ENCODE measurements around the gene DUSP10. TPM values are rescaled to one million over a fixed set of nuclear protein-coding genes. Genes with fewer than 3 reads are reported as not detected.

The DUSP10 gene
- total and polyA plus RNA-seq, 4 experiments from 2014 or later = 3.8 to 9.9 (median 4.3) TPM

DNA sequence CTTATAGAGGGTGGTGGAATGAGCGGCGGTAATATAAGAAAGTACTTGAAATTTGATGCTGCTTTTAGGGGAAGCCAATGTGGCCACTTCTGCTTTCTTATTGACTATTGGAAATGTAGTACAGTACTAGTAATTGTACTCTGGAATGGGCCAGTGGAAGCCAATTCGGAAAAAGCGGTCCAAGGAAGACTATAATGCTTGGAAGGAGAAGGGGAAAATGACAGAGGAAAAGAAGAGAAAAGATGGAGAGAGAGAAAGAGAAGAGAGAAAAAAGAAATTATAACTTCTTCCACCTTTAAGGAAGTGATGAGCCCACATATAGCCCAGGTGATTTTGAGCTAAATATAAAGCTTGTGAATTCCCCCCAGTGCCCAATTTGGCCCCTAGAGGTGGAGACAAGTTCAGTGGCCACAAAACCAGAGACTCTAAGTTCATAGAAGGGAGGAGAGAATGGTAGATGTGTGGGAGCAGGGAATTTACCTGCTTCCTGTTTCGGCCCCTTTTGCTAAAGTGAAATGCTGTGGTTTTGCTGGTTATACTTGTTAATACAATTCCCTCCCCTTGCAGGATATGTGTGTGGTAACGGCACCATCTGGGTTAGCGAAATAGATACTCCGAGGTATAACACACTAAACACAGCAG, 35.7 kb upstream of the DUSP10 start:
- ChIA-PET POLR2A (ENCODE audit: partially characterized antibody) (interaction anchor here (0.6 to 4.6 kb wide), 4 partner anchors 35 to 935 kb away, joined by 3 to 71 read pairs (median 6); partner anchors contain the start of gene DUSP10), CTCF (ENCODE audit: partially characterized antibody) (interaction anchor here (3.1 kb wide), 1 partner anchor 36 kb away, joined by 14 read pairs; the partner anchor contains the start of gene DUSP10)
- peak; percentile 54 to 80 (median 66) for DNase-seq
- Mint-ChIP-seq H3K9me3 (no peaks in the 10 kb centered on the region), H3K27me3 (no peaks in the 10 kb centered on the region), H3K27ac (peak overlapping the region; percentile 73 to 90 (median 86)), H3K36me3 (no peaks in the 10 kb centered on the region), H3K4me3 (peak overlapping the region; percentile 49 to 84 (median 68)), H3K4me1 (peaks cover 42 to 71% (median 56%) of the 10 kb centered on the region in 4 donors)
- no peaks in the 10 kb centered on the region for H3K36me3 ChIP-seq (ENCODE audit: insufficient read depth, low read length)
- H3K4me3 ChIP-seq (ENCODE audit: low read length in 2 of 2) = no peak overlapping the region
- H3K9me3 ChIP-seq (ENCODE audit: control insufficient read depth in 1 of 2, low read length in 2 of 2) = no peaks in the 10 kb centered on the region
- intact Hi-C loops (cut with micrococcal nuclease) = loop anchor here (2.0 kb wide), 2 partner anchors 35 to 65 kb away; partner anchors contain the start of gene DUSP10
- no peaks in the 10 kb centered on the region for H3K27me3 ChIP-seq (ENCODE audit: insufficient read depth, low read length)
- H3K4me1 ChIP-seq (ENCODE audit: insufficient read depth, low read length) = peaks cover 54% of the 10 kb centered on the region
- H3K27ac ChIP-seq (ENCODE audit: low read depth, low read length) = peak overlapping the region; percentile 53

DNA sequence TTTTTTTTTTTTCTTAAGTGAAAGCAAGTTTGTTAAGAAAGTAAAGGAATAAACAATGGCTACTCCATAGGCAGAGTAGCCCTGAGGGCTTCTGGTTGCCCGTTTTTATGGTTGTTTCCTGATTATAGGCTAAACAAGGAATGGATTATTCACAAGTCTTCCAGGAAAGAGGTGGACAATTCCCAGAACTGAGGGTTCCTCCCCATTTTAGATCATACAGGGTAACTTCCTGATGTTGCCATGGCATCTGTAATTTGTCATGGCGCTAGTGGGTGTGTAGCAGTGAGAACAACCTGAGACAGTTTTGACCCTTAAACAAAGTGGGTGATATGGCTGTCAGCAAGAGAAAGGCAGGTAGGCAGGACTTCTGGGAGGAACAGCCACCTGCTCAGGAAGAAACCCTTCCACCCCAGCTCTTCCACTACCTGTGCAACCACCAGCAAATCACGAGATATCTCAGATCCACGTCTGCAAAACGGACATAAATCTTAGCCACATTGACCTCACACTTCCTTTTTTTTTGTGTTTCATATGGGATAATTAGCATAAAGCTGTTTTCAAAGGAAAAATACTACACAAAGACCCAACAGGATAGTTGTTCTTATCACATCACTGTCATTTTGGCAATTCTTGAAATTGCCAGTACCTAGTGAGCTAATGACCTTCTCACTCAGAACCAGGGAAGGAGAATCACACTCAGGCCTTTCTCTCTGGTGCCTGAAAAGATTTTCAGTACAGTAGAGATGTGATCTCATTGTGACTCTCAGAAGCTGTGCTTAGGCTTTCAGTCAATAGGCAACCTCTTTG, 34.8 kb upstream of the DUSP10 start:
- H3K4me1 ChIP-seq (ENCODE audit: insufficient read depth, low read length) = peaks cover 48% of the 10 kb centered on the region
- Mint-ChIP-seq H3K9me3 (no peaks in the 10 kb centered on the region), H3K4me1 (peaks cover 40 to 64% (median 52%) of the 10 kb centered on the region in 4 donors), H3K27ac (peak overlapping the region in 4 of 7 donors; percentile 68 to 79 (median 76)), H3K36me3 (no peaks in the 10 kb centered on the region), H3K27me3 (no peaks in the 10 kb centered on the region), H3K4me3 (peak overlapping the region in 5 of 8 donors; percentile 11 to 84 (median 52))
- no peaks in the 10 kb centered on the region for H3K9me3 ChIP-seq (ENCODE audit: control insufficient read depth in 1 of 2, low read length in 2 of 2)
- no peaks in the 10 kb centered on the region for H3K36me3 ChIP-seq (ENCODE audit: insufficient read depth, low read length)
- no peak for DNase-seq
- no peak overlapping the region for H3K4me3 ChIP-seq (ENCODE audit: low read length in 2 of 2)
- H3K27ac ChIP-seq (ENCODE audit: low read depth, low read length) = no peak overlapping the region
- no peaks in the 10 kb centered on the region for H3K27me3 ChIP-seq (ENCODE audit: insufficient read depth, low read length)
- intact Hi-C loops (cut with micrococcal nuclease) = no loop called here
- CTCF ChIA-PET (ENCODE audit: partially characterized antibody) = interaction anchor here (3.1 kb wide), 1 partner anchor 35 kb away, joined by 14 read pairs; the partner anchor contains the start of gene DUSP10
- POLR2A ChIA-PET (ENCODE audit: partially characterized antibody) = interaction anchor here (0.6 to 4.6 kb wide), 3 partner anchors 34 to 936 kb away, joined by 3 to 71 read pairs (median 3); partner anchors contain the start of gene DUSP10

DNA sequence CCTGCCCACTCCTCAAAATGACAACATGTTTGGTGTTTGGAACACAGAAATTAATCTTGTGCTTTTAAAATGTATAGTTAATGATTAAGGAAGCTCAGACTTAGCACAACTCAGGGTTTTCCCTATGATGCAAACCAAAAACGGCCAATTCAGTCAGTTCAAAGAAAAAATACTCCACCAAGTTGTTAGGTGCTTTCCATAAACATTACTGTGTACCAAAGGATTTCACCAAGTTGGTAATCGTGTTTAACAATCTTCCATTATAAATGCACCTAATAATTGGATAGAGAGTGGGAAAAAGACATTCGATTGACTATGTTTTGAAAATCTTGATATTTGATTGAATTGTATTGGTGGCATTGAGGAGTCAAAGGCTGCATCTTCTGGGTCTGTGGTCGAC, 33.3 kb upstream of the DUSP10 start:
- DNase-seq = no peak
- no peak overlapping the region for H3K27ac ChIP-seq (ENCODE audit: low read depth, low read length)
- intact Hi-C loops (cut with micrococcal nuclease) = no loop called here
- no peak overlapping the region for H3K4me3 ChIP-seq (ENCODE audit: low read length in 2 of 2)
- Mint-ChIP-seq H3K4me3 (no peak overlapping the region), H3K36me3 (no peaks in the 10 kb centered on the region), H3K9me3 (no peaks in the 10 kb centered on the region), H3K27ac (peak overlapping the region in 1 of 7 donors; percentile 21), H3K27me3 (no peaks in the 10 kb centered on the region), H3K4me1 (peaks cover 37 to 50% (median 47%) of the 10 kb centered on the region in 4 donors)
- POLR2A ChIA-PET (ENCODE audit: partially characterized antibody) = no interaction called here
- peaks cover 44% of the 10 kb centered on the region for H3K4me1 ChIP-seq (ENCODE audit: insufficient read depth, low read length)
- CTCF ChIA-PET (ENCODE audit: partially characterized antibody) = no interaction called here
- H3K9me3 ChIP-seq (ENCODE audit: control insufficient read depth in 1 of 2, low read length in 2 of 2) = no peaks in the 10 kb centered on the region
- H3K36me3 ChIP-seq (ENCODE audit: insufficient read depth, low read length) = no peaks in the 10 kb centered on the region
- no peaks in the 10 kb centered on the region for H3K27me3 ChIP-seq (ENCODE audit: insufficient read depth, low read length)

DNA sequence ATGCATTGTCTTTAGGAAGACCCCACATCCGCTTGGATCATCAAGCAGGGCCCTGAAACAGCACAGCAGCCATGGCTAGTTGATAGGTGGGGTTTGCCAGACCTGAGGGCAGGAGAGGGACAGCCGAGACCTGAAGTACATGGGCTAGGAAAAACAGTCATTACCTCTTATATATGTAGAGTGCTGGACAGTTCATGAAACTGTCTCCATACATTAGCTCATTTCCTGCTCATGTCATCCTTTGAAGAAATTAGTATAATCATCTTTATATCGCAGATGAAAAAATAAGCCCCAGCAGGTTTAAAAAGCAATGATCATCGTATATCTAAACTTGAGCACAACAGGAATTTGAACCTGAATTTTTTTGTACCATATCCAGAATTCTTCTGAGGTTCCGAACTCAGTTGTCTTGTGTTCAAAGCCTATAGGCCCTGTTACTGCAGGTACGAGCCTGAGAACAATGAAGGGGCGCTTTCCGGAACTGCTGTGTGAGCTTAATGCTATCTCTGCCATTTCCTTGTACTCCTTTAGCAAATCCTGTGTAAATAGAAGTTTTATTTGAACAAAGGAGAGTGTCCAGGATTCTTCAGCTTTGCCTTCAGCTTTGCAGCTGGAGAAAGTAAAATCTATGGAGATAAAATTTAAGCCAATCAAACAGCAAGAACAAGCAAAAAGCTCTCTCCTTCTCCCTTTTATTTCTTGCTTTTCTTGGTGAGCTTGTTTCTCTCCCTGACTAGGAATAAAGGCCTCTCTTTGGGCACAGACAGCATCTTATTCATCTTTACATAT, 32.4 kb upstream of the DUSP10 start:
- ChIA-PET CTCF (ENCODE audit: partially characterized antibody) (no interaction called here), POLR2A (ENCODE audit: partially characterized antibody) (interaction anchor here (0.7 kb wide), 1 partner anchor 32 kb away, joined by 3 read pairs; the partner anchor contains the start of gene DUSP10)
- intact Hi-C loops (cut with micrococcal nuclease) = no loop called here
- H3K9me3 Mint-ChIP-seq = no peaks in the 10 kb centered on the region
- no peaks in the 10 kb centered on the region for H3K36me3 Mint-ChIP-seq
- peak overlapping the region in 1 of 7 donors; percentile 65 for H3K27ac Mint-ChIP-seq
- Histone ChIP-seq H3K27ac (ENCODE audit: low read depth, low read length) (no peak overlapping the region), H3K36me3 (ENCODE audit: insufficient read depth, low read length) (no peaks in the 10 kb centered on the region), H3K27me3 (ENCODE audit: insufficient read depth, low read length) (no peaks in the 10 kb centered on the region), H3K9me3 (ENCODE audit: control insufficient read depth in 1 of 2, low read length in 2 of 2) (no peaks in the 10 kb centered on the region), H3K4me1 (ENCODE audit: insufficient read depth, low read length) (peaks cover 34% of the 10 kb centered on the region), H3K4me3 (ENCODE audit: low read length in 2 of 2) (no peak overlapping the region)
- DNase-seq = no peak
- H3K4me3 Mint-ChIP-seq = no peak overlapping the region
- peaks cover 29 to 40% (median 38%) of the 10 kb centered on the region in 4 donors for H3K4me1 Mint-ChIP-seq
- H3K27me3 Mint-ChIP-seq = no peaks in the 10 kb centered on the region

DNA sequence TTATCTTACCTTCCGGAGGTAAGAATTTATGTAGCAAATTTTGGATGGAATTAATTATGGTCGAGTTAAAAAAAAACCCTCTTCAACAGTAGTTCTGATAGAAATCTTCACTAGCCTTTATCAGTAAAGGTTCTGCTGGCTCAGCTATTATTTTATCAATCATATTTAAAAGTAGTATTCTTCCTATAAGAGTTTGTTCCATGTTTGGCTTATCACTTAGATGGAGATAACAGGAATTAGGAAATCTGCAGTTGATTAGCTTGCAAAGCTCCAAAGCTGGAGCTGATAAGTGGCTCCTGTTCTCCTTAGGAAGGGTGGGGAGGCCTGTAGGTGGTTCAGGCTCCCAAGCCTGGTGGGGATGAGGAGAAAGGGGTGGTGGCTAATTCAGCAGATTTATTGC, 31.5 kb upstream of the DUSP10 start:
- Histone ChIP-seq H3K27me3 (ENCODE audit: insufficient read depth, low read length) (no peaks in the 10 kb centered on the region), H3K4me3 (ENCODE audit: low read length in 2 of 2) (no peak overlapping the region), H3K27ac (ENCODE audit: low read depth, low read length) (no peak overlapping the region), H3K9me3 (ENCODE audit: control insufficient read depth in 1 of 2, low read length in 2 of 2) (no peaks in the 10 kb centered on the region), H3K4me1 (ENCODE audit: insufficient read depth, low read length) (peaks cover 25% of the 10 kb centered on the region), H3K36me3 (ENCODE audit: insufficient read depth, low read length) (no peaks in the 10 kb centered on the region)
- DNase-seq = no peak
- Mint-ChIP-seq H3K4me3 (no peak overlapping the region), H3K36me3 (no peaks in the 10 kb centered on the region), H3K27ac (no peak overlapping the region), H3K4me1 (peaks cover 25 to 35% (median 34%) of the 10 kb centered on the region in 4 donors), H3K27me3 (no peaks in the 10 kb centered on the region), H3K9me3 (no peaks in the 10 kb centered on the region)
- ChIA-PET CTCF (ENCODE audit: partially characterized antibody) (no interaction called here), POLR2A (ENCODE audit: partially characterized antibody) (interaction anchor here (0.7 kb wide), 1 partner anchor 31 kb away, joined by 3 read pairs; the partner anchor contains the start of gene DUSP10)
- intact Hi-C loops (cut with micrococcal nuclease) = no loop called here

DNA sequence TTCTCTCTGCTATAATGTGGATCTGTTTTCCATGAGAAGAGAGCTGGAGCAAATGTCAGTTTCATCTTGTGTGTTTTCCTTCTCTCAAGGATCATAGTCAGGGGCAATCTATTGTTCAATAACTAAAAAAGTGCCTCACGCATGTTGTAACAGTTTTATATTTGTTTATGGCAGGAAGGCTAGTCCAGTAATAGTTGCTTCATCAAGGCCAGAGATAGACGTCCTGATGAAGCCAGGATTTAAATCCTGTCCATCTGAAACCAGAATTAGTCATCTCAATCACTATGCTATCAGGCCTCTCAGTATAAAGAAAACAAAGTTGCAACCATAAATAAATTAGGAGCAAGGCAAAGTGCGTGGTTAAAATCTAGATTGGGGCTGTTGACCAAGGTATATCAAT, 30.2 kb upstream of the DUSP10 start:
- H3K4me3 ChIP-seq (ENCODE audit: low read length in 2 of 2) = no peak overlapping the region
- H3K36me3 Mint-ChIP-seq = no peaks in the 10 kb centered on the region
- no peaks in the 10 kb centered on the region for H3K36me3 ChIP-seq (ENCODE audit: insufficient read depth, low read length)
- H3K27ac Mint-ChIP-seq = no peak overlapping the region
- no peak overlapping the region for H3K27ac ChIP-seq (ENCODE audit: low read depth, low read length)
- H3K9me3 Mint-ChIP-seq = no peaks in the 10 kb centered on the region
- H3K27me3 Mint-ChIP-seq = no peaks in the 10 kb centered on the region
- intact Hi-C loops (cut with micrococcal nuclease) = no loop called here
- ChIA-PET CTCF (ENCODE audit: partially characterized antibody) (no interaction called here), POLR2A (ENCODE audit: partially characterized antibody) (interaction anchor here (2.1 kb wide), 1 partner anchor 30 kb away, joined by 7 read pairs; the partner anchor contains the start of gene DUSP10)
- H3K4me3 Mint-ChIP-seq = no peak overlapping the region
- DNase-seq = no peak
- no peaks in the 10 kb centered on the region for H3K9me3 ChIP-seq (ENCODE audit: control insufficient read depth in 1 of 2, low read length in 2 of 2)
- H3K4me1 ChIP-seq (ENCODE audit: insufficient read depth, low read length) = peaks cover 13% of the 10 kb centered on the region
- no peaks in the 10 kb centered on the region for H3K27me3 ChIP-seq (ENCODE audit: insufficient read depth, low read length)
- H3K4me1 Mint-ChIP-seq = peaks cover 14 to 25% (median 21%) of the 10 kb centered on the region in 4 donors
